SK-N-MC (cell line): Measurements from ENCODE around the gene RBM47.

Experiments
- EZH2 ChIP-seq: fragments of 200-600 bp; sonication (generic); IDR thresholded peaks from one replicate; pipeline ENCODE4 v1.6.1; 2017; ENCODE audit warnings: antibody characterized with exemption
- FOXP2 ChIP-seq: optimal IDR thresholded peaks from 2 replicates; pipeline ENCODE3; 2011; ENCODE audit warnings: mild to moderate bottlenecking, moderate library complexity; ENCODE audit not compliant: insufficient read depth; ENCODE audit errors: extremely low read length, control extremely low read depth
- POLR2AphosphoS5 ChIP-seq: IDR thresholded peaks from 2 replicates; pipeline ENCODE4 v1.6.1; 2012; ENCODE audit warnings: mild to moderate bottlenecking, low read depth, low read length, borderline replicate concordance

DNA sequence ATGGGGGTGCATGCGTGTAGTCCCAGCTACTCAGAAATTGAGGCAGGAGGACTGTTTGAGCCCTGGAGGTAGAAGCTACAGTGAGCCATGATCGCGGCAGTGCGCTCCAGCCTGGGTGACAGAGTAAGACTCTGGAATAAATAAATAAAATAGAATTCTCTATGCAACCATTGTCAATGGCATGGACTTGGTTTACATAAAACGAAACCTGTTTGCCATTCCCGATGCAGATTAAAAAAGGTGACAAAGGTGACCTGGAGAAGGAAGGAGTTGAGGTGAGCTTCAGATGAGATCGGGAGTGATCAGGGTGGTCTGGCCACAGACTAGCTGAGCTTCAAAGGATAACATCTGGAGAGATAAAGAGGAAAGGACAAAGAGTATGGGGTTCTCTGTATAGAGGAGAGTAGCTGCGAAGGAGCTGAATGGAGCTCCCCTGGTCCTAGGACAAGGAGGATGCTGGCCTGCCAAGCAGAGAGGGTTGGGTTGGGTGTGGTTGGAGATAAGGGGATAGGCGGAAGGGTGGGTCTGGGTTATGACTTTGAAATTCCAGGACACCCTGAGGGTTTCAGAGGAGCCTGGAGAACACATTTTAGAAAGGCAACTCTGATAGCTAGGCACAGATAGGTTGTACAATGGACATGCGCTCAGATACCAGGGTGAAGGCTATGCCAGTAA is 98.6 kb downstream of the RBM47 start:
- TF ChIP-seq POLR2AphosphoS5 (no peak), EZH2 (no peak), FOXP2 (no peak)
